ENCODE measurements around the gene DUSP28.
A peak's percentile ranks its signal among the peaks of the same experiment; 100 is the strongest.
"Not testable (repeated sequence)": the region's sequence is repeated elsewhere in the genome, so short reads cannot be mapped to it uniquely, and the experiment has no call there.

Gene DUSP28

GRCh38 chr2:240561325-240561971, 1.3 kb downstream of the DUSP28 start:
- TF ChIP-seq ZNF274 (IDR thresholded peaks at IDR 0.05; ENCODE audit: low read depth, low read length): no peak

GRCh38 chr2:240563231-240563630, 3.1 kb downstream of the DUSP28 start:
- H3K4me3 ChIP-seq (ENCODE audit: low read length): not testable (repeated sequence)

More at GRCh38 chr2:240561325-240561971, 1.3 kb downstream of the DUSP28 start:
- H3K4me3 ChIP-seq (ENCODE audit: low read length): peak overlapping the region; percentile 95

GRCh38 chr2:240563951-240564560, 3.9 kb downstream of the DUSP28 start:
- no peak for TF ChIP-seq ZNF274 (IDR thresholded peaks at IDR 0.05; ENCODE audit: low read depth, low read length)
- no peak overlapping the region for H3K4me3 ChIP-seq (ENCODE audit: low read length)

GRCh38 chr2:240564561-240565332, 4.6 kb downstream of the DUSP28 start:
- TF ChIP-seq ZNF274 (IDR thresholded peaks at IDR 0.05; ENCODE audit: low read depth, low read length): no peak
- peak overlapping the region; percentile 33; the same call in 1 of the 2 replicates for H3K4me3 ChIP-seq (ENCODE audit: low read length)

GRCh38 chr2:240565333-240566202, 5.4 kb downstream of the DUSP28 start:
- no peak for TF ChIP-seq ZNF274 (IDR thresholded peaks at IDR 0.05; ENCODE audit: low read depth, low read length)
- H3K4me3 ChIP-seq (ENCODE audit: low read length): peak overlapping the region; percentile 33; the same call in 1 of the 2 replicates

GRCh38 chr2:240566203-240567136, 6.3 kb downstream of the DUSP28 start:
- H3K4me3 ChIP-seq (ENCODE audit: low read length): peak overlapping the region; percentile 62; the same call in 1 of the 2 replicates
- TF ChIP-seq ZNF274 (IDR thresholded peaks at IDR 0.05; ENCODE audit: low read depth, low read length): no peak

GRCh38 chr2:240567137-240567871, 7.1 kb downstream of the DUSP28 start:
- H3K4me3 ChIP-seq (ENCODE audit: low read length): peak overlapping the region; percentile 62; the same call in 1 of the 2 replicates
- no peak for TF ChIP-seq ZNF274 (IDR thresholded peaks at IDR 0.05; ENCODE audit: low read depth, low read length)

- H3K4me3 ChIP-seq (ENCODE audit: low read length): peak within 1 kb of the TSS; percentile 77; the same call in 1 of the 2 replicates
- TF ChIP-seq ZNF274 (IDR thresholded peaks at IDR 0.05; ENCODE audit: low read depth, low read length): no peak
These were observed 7.9 kb downstream of the DUSP28 start, which contains the start of gene RNPEPL1 for GRCh38 chr2:240567872-240568677. TSS of gene RNPEPL1 (plus strand) at chr2:240568484. CDS start at chr2:240568587, 103 bp downstream.

GRCh38 chr2:240568678-240569522, 8.7 kb downstream of the DUSP28 start:
- peak overlapping the region; percentile 77; the same call in 1 of the 2 replicates for H3K4me3 ChIP-seq (ENCODE audit: low read length)
- no peak for TF ChIP-seq ZNF274 (IDR thresholded peaks at IDR 0.05; ENCODE audit: low read depth, low read length)

GRCh38 chr2:240569523-240569997, 9.4 kb downstream of the DUSP28 start:
- peak overlapping the region; percentile 77; the same call in 1 of the 2 replicates for H3K4me3 ChIP-seq (ENCODE audit: low read length)
- no peak for TF ChIP-seq ZNF274 (IDR thresholded peaks at IDR 0.05; ENCODE audit: low read depth, low read length)
